GM12878 (cell line): Measurements from ENCODE around the gene CUEDC1.

Source experiments
- PAX8 ChIP-seq: fragments of 450-650 bp; IDR thresholded peaks from 2 replicates; pipeline ENCODE4 v1.6.1; 2017; ENCODE audit warnings: mild to moderate bottlenecking, moderate library complexity
- POLR2A ChIP-seq: IDR thresholded peaks from 2 replicates; pipeline ENCODE4 v1.6.1; 2011; ENCODE audit warnings: low read depth, mild to moderate bottlenecking, low read length
- ZNF274 ChIP-seq: IDR thresholded peaks from one replicate; pipeline ENCODE4 v1.8.0; 2011; ENCODE audit not compliant: insufficient read length, insufficient read depth

DNA sequence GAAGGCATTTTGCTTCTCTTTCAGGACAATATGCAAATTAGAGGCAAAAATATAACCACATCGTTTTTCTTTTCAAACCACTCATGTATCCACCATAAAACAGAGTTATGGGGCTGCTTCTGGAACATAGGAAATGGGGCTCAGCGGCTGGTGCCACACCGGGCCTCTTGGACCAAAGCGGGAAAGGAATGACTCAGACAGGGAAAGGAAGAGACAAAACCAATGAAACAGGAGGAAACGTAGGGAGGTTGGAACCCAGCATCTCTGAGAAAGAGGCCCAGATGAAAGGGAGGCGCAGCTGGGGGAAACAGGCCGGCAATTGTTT is 28.5 kb downstream of the CUEDC1 start:
- no peak for TF ChIP-seq ZNF274
- no peak for TF ChIP-seq PAX8
- no peak for TF ChIP-seq POLR2A
